Measurements from ENCODE around the gene ZNF787.

ZNF787 gene

DNA sequence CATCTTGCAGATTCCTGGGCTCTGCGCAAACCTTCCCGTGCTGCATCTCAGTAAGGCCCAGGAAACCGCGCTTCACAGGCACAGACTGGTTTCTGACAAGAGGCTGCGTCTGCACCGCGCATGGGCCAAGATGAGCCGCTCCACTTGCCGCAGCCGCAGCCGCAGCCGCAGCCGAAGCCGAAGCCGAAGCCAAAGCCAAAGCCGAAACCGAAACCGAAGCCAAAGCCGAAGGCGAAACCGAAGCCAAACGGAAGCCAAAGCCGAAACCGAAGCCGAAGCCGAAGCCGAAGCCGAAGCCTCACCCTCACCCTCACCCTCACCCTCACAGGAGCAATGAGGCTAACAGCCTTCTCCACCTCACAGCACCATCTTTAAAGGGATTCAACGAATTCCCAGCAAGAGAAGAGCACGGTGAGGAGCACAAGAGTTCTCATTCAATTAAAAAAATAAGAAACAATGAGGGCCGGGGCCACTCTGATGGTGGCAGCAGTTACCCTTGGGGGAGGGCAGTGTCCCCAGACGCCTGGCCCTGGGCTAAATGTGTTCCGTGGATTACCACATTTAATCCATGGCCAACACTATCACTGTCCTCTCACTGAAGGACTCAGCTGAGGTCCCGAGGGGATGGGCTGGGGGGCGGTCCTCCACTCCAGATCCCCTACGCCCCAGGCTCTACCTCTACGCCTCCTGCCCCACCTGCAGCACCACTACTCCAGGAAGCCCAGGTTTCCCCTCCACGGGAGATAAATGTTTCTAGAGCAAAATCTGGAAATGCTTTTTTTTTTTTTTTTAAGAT is 29.1 kb downstream of the ZNF787 start:
- Histone ChIP-seq H2BK120ac (ENCODE audit: insufficient read depth, low read length, poor library complexity) (no peak overlapping the region), H2BK12ac (ENCODE audit: low read length) (no peak overlapping the region), H4K12ac (ENCODE audit: low read depth, low read length) (no peak overlapping the region), H2AK5ac (ENCODE audit: low read length) (no peak overlapping the region), H2BK5ac (ENCODE audit: low read depth, low read length, poor library complexity) (no peak overlapping the region), H3K18ac (ENCODE audit: low read length) (no peak overlapping the region), H3K4ac (ENCODE audit: low read depth, low read length) (no peak overlapping the region), H3K4me1 (ENCODE audit: control insufficient read depth in 1 of 2, insufficient read depth in 2 of 2, low read length in 2 of 2) (no peaks in the 10 kb centered on the region), H3K27me3 (ENCODE audit: insufficient read depth, low read length) (no peaks in the 10 kb centered on the region), H3K9ac (ENCODE audit: low read length) (no peak overlapping the region), H3K79me1 (ENCODE audit: low read length) (no peaks in the 10 kb centered on the region), H3K4me2 (ENCODE audit: low read length) (no peak overlapping the region), H3K9me3 (ENCODE audit: insufficient read depth, low read depth, low read length) (peaks cover 6% of the 10 kb centered on the region), H3K79me2 (ENCODE audit: control insufficient read depth, insufficient read depth, low read length, poor library complexity) (no peaks in the 10 kb centered on the region), H3K27ac (ENCODE audit: low read depth, low read length) (no peak overlapping the region), H4K91ac (ENCODE audit: low read depth, low read length) (no peak overlapping the region), H3K36me3 (ENCODE audit: control insufficient read depth in 1 of 2, insufficient read depth in 2 of 2, low read length in 2 of 2) (peaks cover 42 to 46% of the 10 kb centered on the region in 2 experiments), H3K23ac (ENCODE audit: low read length) (no peak overlapping the region), H3K4me3 (ENCODE audit: low read depth, low read length) (no peak overlapping the region), H4K8ac (ENCODE audit: low read depth, low read length) (no peak overlapping the region), H2AFZ (ENCODE audit: insufficient read depth, low read length, poor library complexity) (no peak overlapping the region), H3K14ac (ENCODE audit: low read length) (no peak overlapping the region)
- DNase-seq = peak; percentile 79 to 82
- WGBS (ENCODE audit: extremely low coverage, insufficient coverage, insufficient read length) = no CpG with 5 or more reads among the region's 38 CpGs

- H3K4me2 ChIP-seq (ENCODE audit: low read length) = no peak overlapping the region
- H2AFZ ChIP-seq (ENCODE audit: insufficient read depth, low read length, poor library complexity) = no peak overlapping the region
- H2BK12ac ChIP-seq (ENCODE audit: low read length) = no peak overlapping the region
- peaks cover 42 to 50% of the 10 kb centered on the region in 2 experiments for H3K36me3 ChIP-seq (ENCODE audit: control insufficient read depth in 1 of 2, insufficient read depth in 2 of 2, low read length in 2 of 2)
- H4K8ac ChIP-seq (ENCODE audit: low read depth, low read length) = no peak overlapping the region
- H3K14ac ChIP-seq (ENCODE audit: low read length) = no peak overlapping the region
- H3K9ac ChIP-seq (ENCODE audit: low read length) = no peak overlapping the region
- H3K27ac ChIP-seq (ENCODE audit: low read depth, low read length) = no peak overlapping the region
- H3K4me3 ChIP-seq (ENCODE audit: low read depth, low read length) = no peak overlapping the region
- H3K79me2 ChIP-seq (ENCODE audit: control insufficient read depth, insufficient read depth, low read length, poor library complexity) = no peaks in the 10 kb centered on the region
- H3K18ac ChIP-seq (ENCODE audit: low read length) = no peak overlapping the region
- H4K91ac ChIP-seq (ENCODE audit: low read depth, low read length) = no peak overlapping the region
- H3K4me1 ChIP-seq (ENCODE audit: control insufficient read depth in 1 of 2, insufficient read depth in 2 of 2, low read length in 2 of 2) = no peaks in the 10 kb centered on the region
- no peak overlapping the region for H2AK5ac ChIP-seq (ENCODE audit: low read length)
- H3K79me1 ChIP-seq (ENCODE audit: low read length) = no peaks in the 10 kb centered on the region
- H3K23ac ChIP-seq (ENCODE audit: low read length) = no peak overlapping the region
- no peak overlapping the region for H3K4ac ChIP-seq (ENCODE audit: low read depth, low read length)
- no peak overlapping the region for H4K12ac ChIP-seq (ENCODE audit: low read depth, low read length)
- no peaks in the 10 kb centered on the region for H3K27me3 ChIP-seq (ENCODE audit: insufficient read depth, low read length)
- no CpG with 5 or more reads among the region's 10 CpGs for WGBS (ENCODE audit: extremely low coverage, insufficient coverage, insufficient read length)
- peak; percentile 47 to 83 for DNase-seq
- H2BK5ac ChIP-seq (ENCODE audit: low read depth, low read length, poor library complexity) = no peak overlapping the region
- H3K9me3 ChIP-seq (ENCODE audit: insufficient read depth, low read depth, low read length) = peaks cover 9% of the 10 kb centered on the region
- H2BK120ac ChIP-seq (ENCODE audit: insufficient read depth, low read length, poor library complexity) = no peak overlapping the region
Measured at GRCh38 chr19:56091066-56091490, 30.0 kb downstream of the ZNF787 start.

DNA sequence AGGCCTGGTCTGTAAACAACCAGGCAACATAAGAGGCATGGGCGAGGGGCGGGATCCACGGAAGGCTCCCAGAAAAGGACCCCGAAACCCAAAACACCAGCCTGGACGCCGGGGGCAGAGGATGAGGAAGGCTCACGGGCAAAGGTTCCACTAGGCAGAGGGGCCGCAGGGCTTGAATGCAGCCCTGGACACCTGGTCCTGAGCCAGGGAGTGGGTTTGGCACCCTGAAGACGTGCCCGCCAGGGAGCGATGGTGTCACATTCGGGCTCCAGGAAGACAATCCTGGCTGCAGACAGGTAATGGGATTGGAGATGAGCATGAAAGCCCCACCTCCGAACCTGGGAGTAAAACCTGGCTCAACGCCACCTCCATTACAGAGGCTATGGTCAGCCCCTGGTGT is 31.8 kb downstream of the ZNF787 start:
- H3K9ac ChIP-seq (ENCODE audit: low read length) = no peak overlapping the region

GRCh38 chr19:56088497-56089215 is 32.4 kb downstream of the ZNF787 start:
- DNase-seq = no peak

More for the DNA sequence above, 31.8 kb downstream of the ZNF787 start:
- Histone ChIP-seq H3K27ac (ENCODE audit: low read depth, low read length) (no peak overlapping the region), H2BK5ac (ENCODE audit: low read depth, low read length, poor library complexity) (no peak overlapping the region), H3K79me2 (ENCODE audit: control insufficient read depth, insufficient read depth, low read length, poor library complexity) (no peaks in the 10 kb centered on the region), H3K27me3 (ENCODE audit: insufficient read depth, low read length) (no peaks in the 10 kb centered on the region), H3K36me3 (ENCODE audit: control insufficient read depth in 1 of 2, insufficient read depth in 2 of 2, low read length in 2 of 2) (peaks cover 39 to 45% of the 10 kb centered on the region in 2 experiments), H3K4me3 (ENCODE audit: low read depth, low read length) (no peak overlapping the region), H3K4ac (ENCODE audit: low read depth, low read length) (no peak overlapping the region), H3K4me2 (ENCODE audit: low read length) (no peak overlapping the region), H2AK5ac (ENCODE audit: low read length) (no peak overlapping the region), H4K91ac (ENCODE audit: low read depth, low read length) (no peak overlapping the region), H2AFZ (ENCODE audit: insufficient read depth, low read length, poor library complexity) (no peak overlapping the region), H3K14ac (ENCODE audit: low read length) (no peak overlapping the region), H2BK12ac (ENCODE audit: low read length) (no peak overlapping the region), H2BK120ac (ENCODE audit: insufficient read depth, low read length, poor library complexity) (no peak overlapping the region), H4K8ac (ENCODE audit: low read depth, low read length) (no peak overlapping the region), H3K4me1 (ENCODE audit: control insufficient read depth in 1 of 2, insufficient read depth in 2 of 2, low read length in 2 of 2) (no peaks in the 10 kb centered on the region), H3K23ac (ENCODE audit: low read length) (no peak overlapping the region), H3K18ac (ENCODE audit: low read length) (no peak overlapping the region), H3K79me1 (ENCODE audit: low read length) (no peaks in the 10 kb centered on the region), H3K9me3 (ENCODE audit: insufficient read depth, low read depth, low read length) (peaks cover 11% of the 10 kb centered on the region), H4K12ac (ENCODE audit: low read depth, low read length) (no peak overlapping the region)
- WGBS (ENCODE audit: extremely low coverage, insufficient coverage, insufficient read length) = no CpG with 5 or more reads among the region's 14 CpGs
- DNase-seq = no peak

More at GRCh38 chr19:56088497-56089215, 32.4 kb downstream of the ZNF787 start:
- no peak overlapping the region for H2AK5ac ChIP-seq (ENCODE audit: low read length)
- no peak overlapping the region for H2AFZ ChIP-seq (ENCODE audit: insufficient read depth, low read length, poor library complexity)
- H3K4me2 ChIP-seq (ENCODE audit: low read length) = no peak overlapping the region
- no peak overlapping the region for H2BK5ac ChIP-seq (ENCODE audit: low read depth, low read length, poor library complexity)
- no peaks in the 10 kb centered on the region for H3K79me2 ChIP-seq (ENCODE audit: control insufficient read depth, insufficient read depth, low read length, poor library complexity)
- H3K14ac ChIP-seq (ENCODE audit: low read length) = no peak overlapping the region
- peaks cover 38 to 45% of the 10 kb centered on the region in 2 experiments for H3K36me3 ChIP-seq (ENCODE audit: control insufficient read depth in 1 of 2, insufficient read depth in 2 of 2, low read length in 2 of 2)
- H2BK120ac ChIP-seq (ENCODE audit: insufficient read depth, low read length, poor library complexity) = no peak overlapping the region
- no peak overlapping the region for H3K23ac ChIP-seq (ENCODE audit: low read length)
- H3K18ac ChIP-seq (ENCODE audit: low read length) = no peak overlapping the region
- no peak overlapping the region for H4K91ac ChIP-seq (ENCODE audit: low read depth, low read length)
- H3K4ac ChIP-seq (ENCODE audit: low read depth, low read length) = no peak overlapping the region
- no peak overlapping the region for H4K12ac ChIP-seq (ENCODE audit: low read depth, low read length)
- H3K79me1 ChIP-seq (ENCODE audit: low read length) = no peaks in the 10 kb centered on the region
- no peak overlapping the region for H3K27ac ChIP-seq (ENCODE audit: low read depth, low read length)
- H3K4me1 ChIP-seq (ENCODE audit: control insufficient read depth in 1 of 2, insufficient read depth in 2 of 2, low read length in 2 of 2) = no peaks in the 10 kb centered on the region
- H4K8ac ChIP-seq (ENCODE audit: low read depth, low read length) = no peak overlapping the region
- H3K9ac ChIP-seq (ENCODE audit: low read length) = no peak overlapping the region
- no peak overlapping the region for H3K4me3 ChIP-seq (ENCODE audit: low read depth, low read length)
- H2BK12ac ChIP-seq (ENCODE audit: low read length) = no peak overlapping the region
- no peaks in the 10 kb centered on the region for H3K27me3 ChIP-seq (ENCODE audit: insufficient read depth, low read length)
- WGBS (ENCODE audit: extremely low coverage, insufficient coverage, insufficient read length) = no CpG with 5 or more reads among the region's 66 CpGs
- H3K9me3 ChIP-seq (ENCODE audit: insufficient read depth, low read depth, low read length) = peaks cover 11% of the 10 kb centered on the region

Data from trophoblast cell (in vitro differentiated cells and primary cell).